GM19395 (cell line): ENCODE data around the gene GCNT1.
"Not testable (repeated sequence)": the region's sequence is repeated elsewhere in the genome, so short reads cannot be mapped to it uniquely, and the experiment has no call there.

Experiments
- ATAC-seq: cut with Tn5 transposase; IDR thresholded peaks from one replicate; pipeline ENCODE4 v1.9.1; 2021; ENCODE audit warnings: mild to moderate bottlenecking, moderate library complexity; ENCODE audit not compliant: unreplicated experiment

GCNT1 gene

GRCh38 chr9:76530458-76531110 lies 71.6 kb downstream of the GCNT1 start:
- no peak for ATAC-seq

DNA sequence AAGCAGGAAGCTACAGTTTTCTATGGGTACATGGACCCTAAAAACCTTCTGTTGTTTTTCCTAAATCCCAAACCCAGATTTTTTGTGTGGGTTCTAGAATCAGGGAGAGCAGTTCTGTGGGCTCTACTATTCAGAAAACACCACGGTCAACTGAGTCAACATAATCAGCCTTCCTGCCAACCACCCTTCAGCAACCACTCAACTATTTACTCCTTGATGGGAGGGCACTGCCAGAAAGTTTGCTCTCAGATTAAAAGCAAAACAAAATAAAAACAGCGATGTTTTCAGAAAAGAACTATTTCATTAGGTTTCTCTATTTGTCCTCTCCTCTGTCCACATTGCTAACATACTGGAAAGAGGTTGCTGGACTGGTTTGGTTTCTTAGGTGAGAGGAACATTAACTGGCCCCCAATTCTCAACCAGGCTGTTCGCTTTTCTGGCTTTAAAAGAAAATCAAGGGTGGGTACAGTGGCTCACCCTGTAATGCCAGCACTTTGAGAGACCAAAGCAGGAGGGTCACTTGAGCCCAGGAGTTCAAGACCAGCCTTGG lies 72.3 kb downstream of the GCNT1 start:
- ATAC-seq, result no peak

GRCh38 chr9:76532877-76533276 lies 73.9 kb downstream of the GCNT1 start:
- ATAC-seq, result not testable (repeated sequence)

DNA sequence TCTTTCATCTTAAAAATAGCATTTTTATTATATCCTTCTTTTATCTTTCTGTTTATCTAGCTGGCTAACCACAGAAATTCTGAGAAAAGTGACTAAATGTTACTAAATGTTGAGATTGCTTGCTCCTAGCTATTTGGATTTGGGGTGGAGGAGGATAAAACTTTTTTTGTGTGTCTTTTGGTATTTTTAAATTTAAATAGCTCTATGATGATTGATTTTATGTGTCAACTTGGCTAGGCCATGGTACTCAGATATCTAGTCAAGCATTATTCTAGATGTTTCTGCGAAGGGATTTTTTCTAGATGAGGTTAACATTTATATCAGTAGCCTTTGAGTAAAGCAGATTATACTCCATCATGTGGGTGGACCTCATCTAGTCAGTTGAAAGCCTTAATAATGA lies 75.0 kb downstream of the GCNT1 start:
- ATAC-seq, result no peak

DNA sequence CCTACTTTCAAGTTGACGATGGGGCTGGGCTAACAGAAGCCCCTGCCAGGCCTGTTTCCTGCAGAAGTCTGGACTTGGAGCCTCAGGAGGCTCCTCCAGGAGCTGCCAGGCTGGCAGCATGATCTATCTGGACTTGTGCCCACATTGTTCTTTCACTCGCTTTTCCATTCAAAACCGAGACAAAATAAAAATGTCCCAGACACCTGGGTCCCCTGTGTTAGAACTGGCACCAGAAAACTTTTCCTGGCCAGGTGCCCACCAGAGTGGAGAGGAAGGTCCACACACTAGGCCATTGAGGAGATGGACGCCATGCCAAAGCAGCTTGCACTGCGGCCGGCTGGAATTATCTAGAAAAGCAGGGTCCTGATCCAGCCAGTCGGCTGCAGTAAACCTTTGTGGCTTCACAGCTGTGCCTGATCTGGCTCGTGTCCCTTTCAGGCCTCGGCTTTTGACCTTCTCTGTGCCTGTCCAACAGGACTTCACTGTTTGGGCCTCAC lies 78.2 kb downstream of the GCNT1 start:
- no peak for ATAC-seq

DNA sequence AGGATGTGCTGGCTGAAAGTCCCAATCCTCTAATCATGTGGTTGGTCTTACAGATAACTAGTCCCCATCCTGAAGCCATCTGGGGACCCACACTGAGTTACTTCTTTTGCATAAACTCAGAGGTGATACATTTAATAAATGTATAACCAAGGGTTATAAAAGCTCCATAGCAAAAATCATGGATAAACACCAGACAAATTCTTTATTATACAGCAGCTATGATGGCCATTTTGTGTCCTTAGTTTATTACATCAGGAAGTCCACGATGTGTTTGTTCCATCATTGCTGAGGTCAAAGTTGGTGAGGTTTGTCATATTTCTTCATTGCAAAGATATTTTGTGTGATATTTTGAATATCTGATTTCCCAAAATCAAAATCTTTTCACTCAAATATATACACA lies 80.2 kb downstream of the GCNT1 start:
- ATAC-seq, result no peak

- ATAC-seq, result no peak
Observed at GRCh38 chr9:76542360-76542759, 83.4 kb downstream of the GCNT1 start.

GRCh38 chr9:76545191-76545590 lies 86.2 kb downstream of the GCNT1 start:
- ATAC-seq, result no peak

GRCh38 chr9:76552181-76552580 lies 93.2 kb downstream of the GCNT1 start:
- no peak for ATAC-seq

DNA sequence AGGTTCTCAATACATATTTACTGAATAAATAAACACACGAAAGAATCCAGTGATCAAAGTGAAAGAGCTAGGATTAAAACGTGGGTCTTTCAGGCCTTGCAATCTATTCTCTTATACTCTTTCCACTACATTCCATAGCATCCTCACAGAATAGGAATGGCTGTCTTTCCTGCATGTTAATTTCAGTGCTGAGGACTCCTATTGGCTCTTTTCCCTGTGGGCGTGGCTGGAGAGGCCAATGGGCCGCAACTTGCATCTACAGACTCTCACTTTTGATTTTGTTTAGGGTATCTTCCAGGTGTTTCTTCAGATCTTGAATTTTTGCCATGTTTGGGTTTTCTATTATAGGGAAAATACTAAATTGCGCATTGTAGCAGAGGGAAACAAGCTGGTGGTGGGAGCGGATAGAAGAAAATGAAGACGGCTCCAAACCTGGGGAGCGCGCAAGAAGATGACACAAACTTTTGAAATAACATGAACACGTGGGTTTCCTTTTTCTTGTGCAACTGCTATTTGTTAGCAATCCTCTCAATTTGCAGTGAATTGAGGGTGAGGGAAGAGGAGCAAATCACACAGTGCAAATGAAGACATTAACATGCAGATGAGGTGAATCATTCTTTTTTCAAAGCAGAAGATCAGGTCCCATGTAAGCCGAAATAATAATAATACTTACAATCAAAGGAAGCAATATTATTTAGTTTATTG lies 93.9 kb downstream of the GCNT1 start:
- ATAC-seq, result no peak

DNA sequence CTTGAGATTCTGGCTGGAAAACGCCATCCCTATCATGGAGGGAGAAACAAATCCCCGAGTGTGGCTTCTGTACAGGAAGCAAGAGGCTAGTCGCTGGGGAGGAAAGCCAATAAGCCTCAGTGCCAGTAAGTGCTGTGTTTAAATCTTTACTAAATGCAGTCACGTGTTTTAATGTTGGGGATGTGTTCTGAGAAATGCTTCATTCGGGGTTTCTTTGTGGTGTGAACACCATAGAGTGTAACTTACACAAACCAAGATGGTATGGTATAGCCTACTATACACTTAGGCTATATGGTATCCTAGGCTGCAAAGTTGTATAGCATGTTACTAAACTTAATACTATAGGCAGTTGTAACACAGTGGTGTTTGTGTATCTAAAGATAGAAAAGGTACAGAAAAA lies 94.7 kb downstream of the GCNT1 start:
- no peak for ATAC-seq
